K562 (cell line): ENCODE measurements around the gene NTM.

Experiments used
- EGR1 ChIP-seq: fragments of 450-650 bp; conservative IDR thresholded peaks from 2 replicates; pipeline ENCODE4 v1.6.1; 2017; ENCODE audit warnings: mild to moderate bottlenecking
- FOXM1 ChIP-seq, 2 experiments: fragments of 450-650 bp in 1 of 2; sonication (generic) in 1 of 2; formaldehyde crosslinking in 1 of 2; IDR thresholded peaks; 2 replicates each; pipeline versions ENCODE4 v1.6.1 to v1.9.0; 2017 to 2022; ENCODE audit warnings: low read depth in 2 of 2, mild to moderate bottlenecking in 2 of 2, missing genetic modification reagents in 1 of 2, moderate library complexity in 1 of 2
- JUN ChIP-seq, 2 experiments: sonication (generic) in 1 of 2; formaldehyde crosslinking in 1 of 2; IDR thresholded peaks; 2 replicates each; pipeline versions ENCODE4 v1.6.1 to v1.8.0; 2012 to 2022; ENCODE audit warnings: borderline replicate concordance in 2 of 2, mild to moderate bottlenecking in 2 of 2, improper control_type of control experiment in 1 of 2, low read depth in 1 of 2, low read length in 1 of 2, missing genetic modification reagents in 1 of 2
- RCOR1 ChIP-seq, 2 experiments: IDR thresholded peaks; 2 replicates each; pipeline ENCODE4 v1.6.1; 2012; ENCODE audit warnings: low read depth in 2 of 2, low read length in 2 of 2, borderline replicate concordance in 1 of 2, improper control_type of control experiment in 1 of 2
- TAF1 ChIP-seq: IDR thresholded peaks from 2 replicates; pipeline ENCODE4 v1.6.1; 2011; ENCODE audit warnings: mild to moderate bottlenecking, low read length, moderate library complexity; ENCODE audit not compliant: insufficient read depth, control insufficient read depth, severe bottlenecking; ENCODE audit errors: extremely low read depth
- TCF7L2 ChIP-seq: fragments of 150-350 bp; IDR thresholded peaks from 2 replicates; pipeline ENCODE4 v1.6.1; 2016; ENCODE audit warnings: low read depth, mild to moderate bottlenecking, low read length, moderate library complexity
- ZEB2 ChIP-seq: fragments of 450-650 bp; IDR thresholded peaks from 2 replicates; pipeline ENCODE4 v1.6.1; 2016
- ZNF282 ChIP-seq: sonication (generic); formaldehyde crosslinking; IDR thresholded peaks from 2 replicates; pipeline ENCODE4 v1.8.1; 2023; ENCODE audit warnings: missing genetic modification reagents
- ZNF77 ChIP-seq: fragments of 250-450 bp; sonication (Bioruptor Pico); IDR thresholded peaks from 2 replicates; pipeline ENCODE4 v1.5.0; 2020
- TF ChIP-seq, protein P1 (sequence below): fragments of 450-650 bp; IDR thresholded peaks from 2 replicates; pipeline ENCODE4 v1.6.1; 2016; ENCODE audit warnings: mild to moderate bottlenecking
- TF ChIP-seq, protein P2 (sequence below), 2 experiments: fragments of 450-650 bp; formaldehyde crosslinking in 1 of 2; IDR thresholded peaks; 2 replicates each; pipeline versions ENCODE4 v1.4.0 to v1.6.1; 2014 to 2020; ENCODE audit warnings: mild to moderate bottlenecking in 2 of 2, borderline replicate concordance in 1 of 2, low read depth in 1 of 2
- TF ChIP-seq, protein P3 (sequence below): sonication (generic); formaldehyde crosslinking; IDR thresholded peaks from 2 replicates; pipeline ENCODE4 v1.8.0; 2022; ENCODE audit warnings: missing genetic modification reagents, mild to moderate bottlenecking, borderline replicate concordance

DNA sequence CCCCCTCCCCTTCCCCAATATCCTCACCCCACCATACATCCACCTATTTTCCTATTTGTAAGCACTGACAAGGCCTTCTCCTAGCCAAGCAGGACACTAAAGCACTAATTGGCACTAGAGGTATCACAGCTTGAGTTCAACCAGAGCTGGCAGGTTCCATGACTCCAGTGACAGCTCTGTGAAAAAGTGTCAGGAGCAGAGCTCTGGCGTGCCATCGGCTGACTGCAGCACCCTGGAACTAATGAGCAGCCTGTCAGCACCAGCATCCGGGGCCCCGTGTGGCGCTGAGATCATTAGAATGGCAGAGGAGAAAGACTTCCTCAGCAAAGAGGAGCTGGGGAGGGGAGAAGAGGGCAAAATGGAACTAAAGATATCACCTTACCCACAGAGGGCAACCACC is 847.4 kb downstream of the NTM start:
- TF ChIP-seq RCOR1 (IDR thresholded peaks at IDR 0.05; ENCODE audit: borderline replicate concordance in 1 of 2, low read depth in 2 of 2, low read length in 2 of 2), result no peak
- TF ChIP-seq ZNF77 (CRISPR knock-in tag), result no peak
- TF ChIP-seq, protein P1, sequence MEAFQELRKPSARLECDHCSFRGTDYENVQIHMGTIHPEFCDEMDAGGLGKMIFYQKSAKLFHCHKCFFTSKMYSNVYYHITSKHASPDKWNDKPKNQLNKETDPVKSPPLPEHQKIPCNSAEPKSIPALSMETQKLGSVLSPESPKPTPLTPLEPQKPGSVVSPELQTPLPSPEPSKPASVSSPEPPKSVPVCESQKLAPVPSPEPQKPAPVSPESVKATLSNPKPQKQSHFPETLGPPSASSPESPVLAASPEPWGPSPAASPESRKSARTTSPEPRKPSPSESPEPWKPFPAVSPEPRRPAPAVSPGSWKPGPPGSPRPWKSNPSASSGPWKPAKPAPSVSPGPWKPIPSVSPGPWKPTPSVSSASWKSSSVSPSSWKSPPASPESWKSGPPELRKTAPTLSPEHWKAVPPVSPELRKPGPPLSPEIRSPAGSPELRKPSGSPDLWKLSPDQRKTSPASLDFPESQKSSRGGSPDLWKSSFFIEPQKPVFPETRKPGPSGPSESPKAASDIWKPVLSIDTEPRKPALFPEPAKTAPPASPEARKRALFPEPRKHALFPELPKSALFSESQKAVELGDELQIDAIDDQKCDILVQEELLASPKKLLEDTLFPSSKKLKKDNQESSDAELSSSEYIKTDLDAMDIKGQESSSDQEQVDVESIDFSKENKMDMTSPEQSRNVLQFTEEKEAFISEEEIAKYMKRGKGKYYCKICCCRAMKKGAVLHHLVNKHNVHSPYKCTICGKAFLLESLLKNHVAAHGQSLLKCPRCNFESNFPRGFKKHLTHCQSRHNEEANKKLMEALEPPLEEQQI, result no peak
- TF ChIP-seq ZNF282 (CRISPR knock-in tag), result no peak
- TF ChIP-seq JUN (IDR thresholded peaks at IDR 0.05; ENCODE audit: borderline replicate concordance, low read depth, low read length), result no peak
- TF ChIP-seq JUN (CRISPR knock-in tag; IDR thresholded peaks at IDR 0.05; ENCODE audit: borderline replicate concordance), result no peak
- TF ChIP-seq TCF7L2, result no peak
- TF ChIP-seq TAF1, result no peak
- no peak for TF ChIP-seq FOXM1 (IDR thresholded peaks at IDR 0.05; ENCODE audit: low read depth)
- no peak for TF ChIP-seq FOXM1 (CRISPR knock-in tag; IDR thresholded peaks at IDR 0.05; ENCODE audit: low read depth)
- TF ChIP-seq, protein P2, sequence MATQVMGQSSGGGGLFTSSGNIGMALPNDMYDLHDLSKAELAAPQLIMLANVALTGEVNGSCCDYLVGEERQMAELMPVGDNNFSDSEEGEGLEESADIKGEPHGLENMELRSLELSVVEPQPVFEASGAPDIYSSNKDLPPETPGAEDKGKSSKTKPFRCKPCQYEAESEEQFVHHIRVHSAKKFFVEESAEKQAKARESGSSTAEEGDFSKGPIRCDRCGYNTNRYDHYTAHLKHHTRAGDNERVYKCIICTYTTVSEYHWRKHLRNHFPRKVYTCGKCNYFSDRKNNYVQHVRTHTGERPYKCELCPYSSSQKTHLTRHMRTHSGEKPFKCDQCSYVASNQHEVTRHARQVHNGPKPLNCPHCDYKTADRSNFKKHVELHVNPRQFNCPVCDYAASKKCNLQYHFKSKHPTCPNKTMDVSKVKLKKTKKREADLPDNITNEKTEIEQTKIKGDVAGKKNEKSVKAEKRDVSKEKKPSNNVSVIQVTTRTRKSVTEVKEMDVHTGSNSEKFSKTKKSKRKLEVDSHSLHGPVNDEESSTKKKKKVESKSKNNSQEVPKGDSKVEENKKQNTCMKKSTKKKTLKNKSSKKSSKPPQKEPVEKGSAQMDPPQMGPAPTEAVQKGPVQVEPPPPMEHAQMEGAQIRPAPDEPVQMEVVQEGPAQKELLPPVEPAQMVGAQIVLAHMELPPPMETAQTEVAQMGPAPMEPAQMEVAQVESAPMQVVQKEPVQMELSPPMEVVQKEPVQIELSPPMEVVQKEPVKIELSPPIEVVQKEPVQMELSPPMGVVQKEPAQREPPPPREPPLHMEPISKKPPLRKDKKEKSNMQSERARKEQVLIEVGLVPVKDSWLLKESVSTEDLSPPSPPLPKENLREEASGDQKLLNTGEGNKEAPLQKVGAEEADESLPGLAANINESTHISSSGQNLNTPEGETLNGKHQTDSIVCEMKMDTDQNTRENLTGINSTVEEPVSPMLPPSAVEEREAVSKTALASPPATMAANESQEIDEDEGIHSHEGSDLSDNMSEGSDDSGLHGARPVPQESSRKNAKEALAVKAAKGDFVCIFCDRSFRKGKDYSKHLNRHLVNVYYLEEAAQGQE (IDR thresholded peaks at IDR 0.05; ENCODE audit: borderline replicate concordance), result no peak
- TF ChIP-seq, protein P2 (CRISPR knock-in tag; IDR thresholded peaks at IDR 0.05; ENCODE audit: low read depth), result no peak
- no peak for TF ChIP-seq ZEB2
- TF ChIP-seq, protein P3, sequence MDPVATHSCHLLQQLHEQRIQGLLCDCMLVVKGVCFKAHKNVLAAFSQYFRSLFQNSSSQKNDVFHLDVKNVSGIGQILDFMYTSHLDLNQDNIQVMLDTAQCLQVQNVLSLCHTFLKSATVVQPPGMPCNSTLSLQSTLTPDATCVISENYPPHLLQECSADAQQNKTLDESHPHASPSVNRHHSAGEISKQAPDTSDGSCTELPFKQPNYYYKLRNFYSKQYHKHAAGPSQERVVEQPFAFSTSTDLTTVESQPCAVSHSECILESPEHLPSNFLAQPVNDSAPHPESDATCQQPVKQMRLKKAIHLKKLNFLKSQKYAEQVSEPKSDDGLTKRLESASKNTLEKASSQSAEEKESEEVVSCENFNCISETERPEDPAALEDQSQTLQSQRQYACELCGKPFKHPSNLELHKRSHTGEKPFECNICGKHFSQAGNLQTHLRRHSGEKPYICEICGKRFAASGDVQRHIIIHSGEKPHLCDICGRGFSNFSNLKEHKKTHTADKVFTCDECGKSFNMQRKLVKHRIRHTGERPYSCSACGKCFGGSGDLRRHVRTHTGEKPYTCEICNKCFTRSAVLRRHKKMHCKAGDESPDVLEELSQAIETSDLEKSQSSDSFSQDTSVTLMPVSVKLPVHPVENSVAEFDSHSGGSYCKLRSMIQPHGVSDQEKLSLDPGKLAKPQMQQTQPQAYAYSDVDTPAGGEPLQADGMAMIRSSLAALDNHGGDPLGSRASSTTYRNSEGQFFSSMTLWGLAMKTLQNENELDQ, result no peak
- TF ChIP-seq EGR1, result no peak
